Diencephalon (tissue), 1 donor: ENCODE data around the gene SCOC. TPM values are rescaled to one million over a fixed set of nuclear protein-coding genes. Genes with fewer than 3 reads are reported as not detected.

ENCODE experiments used
- total RNA-seq: library from RNA; depleted of rRNA; stranded (reverse); fragments of >200 nt; gene quantifications from one replicate; pipeline ENCODE4 v1.2.3, GENCODE V29; 2014

SCOC gene
- total RNA-seq: 235 TPM

DNA sequence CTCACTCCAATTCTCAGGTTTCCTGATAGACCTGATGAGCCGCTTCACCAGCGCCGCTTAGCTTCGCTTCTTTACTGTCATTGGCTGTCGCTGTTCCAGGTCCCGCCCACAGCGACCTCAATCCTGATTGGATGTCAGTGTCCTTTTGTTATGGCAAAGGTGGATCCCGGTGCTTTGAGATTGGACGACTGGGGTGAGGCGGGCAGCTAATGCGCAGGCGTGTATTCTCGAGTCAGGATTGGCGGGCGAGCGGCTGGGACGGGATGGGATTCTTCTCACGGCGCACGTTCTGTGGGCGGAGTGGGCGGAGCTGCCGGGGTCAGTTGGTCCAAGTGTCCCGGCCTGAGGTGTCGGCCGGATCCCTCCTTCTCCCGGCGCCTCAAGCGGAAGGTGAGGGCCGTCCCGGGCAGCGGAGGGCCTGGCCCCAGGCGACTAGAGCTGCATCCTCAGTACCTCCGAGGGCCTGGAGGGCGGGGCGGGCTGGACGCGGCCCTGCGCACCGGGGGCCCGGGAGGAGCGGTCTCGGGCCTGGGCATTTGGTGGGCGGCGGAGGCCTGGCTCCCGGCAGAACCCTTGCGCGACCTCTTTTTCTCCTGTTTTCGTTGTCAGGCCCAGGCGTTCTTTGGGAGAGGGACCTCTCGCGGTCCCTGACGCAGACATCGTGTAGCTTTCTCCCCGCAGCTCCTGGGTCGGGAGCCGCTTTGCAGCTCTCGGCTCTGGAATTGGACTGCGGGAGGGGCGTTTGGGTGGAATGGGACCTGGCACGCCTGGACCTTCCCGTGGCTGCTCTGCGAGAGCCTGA, at the start of gene SCOC:
SCOC (plus strand) TSS at position 319 of the 802 bp plus-strand sequence. CDS start 5,525 bp downstream, outside the sequence.

DNA sequence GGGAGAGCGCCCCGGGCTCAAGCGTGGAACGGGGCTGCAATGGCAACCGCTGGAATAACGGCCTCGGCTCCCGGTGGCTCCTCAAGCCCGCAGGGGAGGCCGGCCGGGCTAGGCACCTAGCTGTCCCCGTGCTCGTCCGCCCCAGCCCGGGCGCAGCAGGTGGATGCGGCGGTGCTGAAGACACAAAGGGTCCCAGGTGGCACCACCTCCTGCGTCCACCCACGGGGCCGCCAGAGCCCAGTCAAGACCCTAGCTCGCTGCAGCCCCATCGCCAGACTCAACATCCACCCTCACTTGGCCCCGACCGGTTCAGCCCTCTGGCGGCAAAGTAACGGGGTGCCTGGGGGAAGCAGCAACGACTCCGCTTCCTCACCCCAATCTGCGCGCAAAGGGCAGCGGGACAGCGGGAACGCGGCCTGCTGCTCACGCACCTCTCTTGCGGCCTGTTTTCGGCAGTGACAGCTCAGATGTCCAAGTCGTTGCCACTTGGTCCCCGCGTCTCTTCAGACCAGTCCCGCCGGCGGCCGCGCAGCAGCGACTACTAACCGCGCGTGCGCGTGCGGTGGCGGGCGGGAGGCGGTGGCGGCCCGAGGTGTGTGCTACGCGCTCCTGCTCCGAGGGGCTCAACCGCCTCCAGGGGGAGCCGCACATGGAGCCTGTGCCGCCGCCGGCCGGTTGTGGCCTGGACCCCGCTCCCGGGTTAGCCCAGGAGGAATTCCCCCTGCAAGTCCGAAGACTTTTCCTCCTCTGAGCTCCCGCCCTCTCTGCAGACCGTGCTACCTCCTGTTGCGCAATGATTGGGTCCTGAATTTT, 53.9 kb downstream of the SCOC start, which contains the start of gene CLGN:
CLGN (minus strand) TSS at position 543 of the 813 bp plus-strand sequence. CDS start 14,570 bp downstream, outside the sequence.

Other genes with a start within 250 kb of the SCOC start
- gene MAML3, start 219.5 kb upstream of the SCOC start, total RNA-seq: 7.4 TPM
- 10.8 TPM for gene CLGN, start 54.0 kb downstream of the SCOC start, total RNA-seq
- under 0.01 TPM for gene MGAT4D, start 124.6 kb downstream of the SCOC start, total RNA-seq
- gene ELMOD2, start 150.5 kb downstream of the SCOC start, total RNA-seq: 58.6 TPM
- gene UCP1, start 195.3 kb downstream of the SCOC start, total RNA-seq: 0.23 TPM